ENCODE data around the gene BCAS1. TPM values are rescaled to one million over a fixed set of nuclear protein-coding genes. Genes with fewer than 3 reads are reported as not detected.
A peak's percentile ranks its signal among the peaks of the same experiment; 100 is the strongest.

The BCAS1 gene
- total and polyA plus RNA-seq, 10 of the 15 experiments (the other 5 are each of a cell fraction or from before 2014, with no cell fraction given) = 0.21 to 1.4 (median 0.55) TPM

DNA sequence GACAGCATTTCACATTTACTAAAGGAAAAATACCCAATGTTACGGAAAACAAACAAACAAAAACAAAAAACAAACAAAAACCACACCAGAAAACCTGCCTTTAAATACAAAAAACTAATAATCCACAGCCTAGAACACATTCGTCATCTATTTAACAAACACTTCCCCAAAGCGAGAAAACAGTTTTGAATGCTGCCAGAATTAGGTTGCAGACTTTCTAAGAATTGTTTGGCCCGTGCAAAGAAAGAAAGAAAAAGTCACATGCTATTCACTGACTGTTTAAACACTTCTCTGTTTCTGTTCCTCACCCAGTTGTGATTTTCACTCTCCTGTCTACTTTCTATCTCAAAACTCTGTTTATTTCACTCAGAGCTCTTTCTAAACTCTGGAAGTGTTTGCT lies 52.5 kb downstream of the BCAS1 start:
- Histone ChIP-seq H4K20me1 (ENCODE audit: control insufficient read depth, insufficient read depth) (no peaks in the 10 kb centered on the region), H3K36me3 (ENCODE audit: control insufficient read depth in 2 of 2, insufficient read depth in 2 of 2, low read length in 1 of 2) (no peaks in the 10 kb centered on the region), H3K79me2 (ENCODE audit: control insufficient read depth, insufficient read depth, low read length) (no peaks in the 10 kb centered on the region), H3K4me3 (peak overlapping the region; percentile 12; the same call in 1 of the 2 replicates), H3K4me1 (ENCODE audit: control insufficient read depth, insufficient read depth, low read length) (peaks cover 30% of the 10 kb centered on the region), H3K9me3 (replicated peaks; ENCODE audit: control insufficient read depth, insufficient read depth, low read length) (no peaks in the 10 kb centered on the region; the same call in 2 of the 3 replicates), H2AFZ (ENCODE audit: control insufficient read depth, low read depth, low read length) (peak overlapping the region; percentile 30; the same call in 1 of the 2 replicates), H3K4me2 (ENCODE audit: control insufficient read depth, insufficient read depth) (peak overlapping the region; percentile 93), H3K27me3 (replicated peaks in 1 of 2; ENCODE audit: control insufficient read depth in 2 of 2, insufficient read depth in 2 of 2, low read length in 1 of 2) (no peaks in the 10 kb centered on the region), H3K9ac (ENCODE audit: control insufficient read depth, insufficient read depth, low read length) (peak overlapping the region; percentile 48; the same call in 1 of the 2 replicates), H3K27ac (ENCODE audit: control insufficient read depth, insufficient read depth) (peak overlapping the region; percentile 91)
- DNase-seq (ENCODE audit: low read depth, low spot score) (peak; percentile 88), ATAC-seq (peak; percentile 96), FAIRE-seq (no peak)
- in situ Hi-C loops (cut with MboI) = no loop called here
- ChIA-PET CTCF (interaction anchor here (0.6 to 1.6 kb wide), 10 partner anchors 13 to 1112 kb away, joined by 3 to 7 read pairs (median 3); no protein-coding TSS in a partner anchor), RAD21 (ENCODE audit: unreplicated experiment) (interaction anchor here (0.7 to 1.7 kb wide), 5 partner anchors 14 to 76 kb away, joined by 3 to 6 read pairs (median 3); no protein-coding TSS in a partner anchor), POLR2A (interaction anchor here (0.7 to 1.0 kb wide), 3 partner anchors 50 to 93 kb away, joined by 3 to 4 read pairs (median 3); no protein-coding TSS in a partner anchor), SMC1A (ENCODE audit: uncharacterized antibody, unreplicated experiment) (interaction anchor here (0.7 to 2.0 kb wide), 8 partner anchors 11 to 209 kb away, joined by 3 to 9 read pairs (median 5); no protein-coding TSS in a partner anchor)
- intact Hi-C loops (cut with micrococcal nuclease; ENCODE audit: unreplicated experiment) = loop anchor here (5.0 kb wide), 2 partner anchors 44 to 61 kb away; no protein-coding TSS in a partner anchor
- 2% methylated on average over 4 of the region's 4 CpGs for WGBS (ENCODE audit: insufficient coverage, insufficient replicate concordance, low lambda C conversion rate, missing lambda C conversion rate)
- BruUV-seq (replicated peaks) = no TSS peak
- TF ChIP-seq, protein P1, sequence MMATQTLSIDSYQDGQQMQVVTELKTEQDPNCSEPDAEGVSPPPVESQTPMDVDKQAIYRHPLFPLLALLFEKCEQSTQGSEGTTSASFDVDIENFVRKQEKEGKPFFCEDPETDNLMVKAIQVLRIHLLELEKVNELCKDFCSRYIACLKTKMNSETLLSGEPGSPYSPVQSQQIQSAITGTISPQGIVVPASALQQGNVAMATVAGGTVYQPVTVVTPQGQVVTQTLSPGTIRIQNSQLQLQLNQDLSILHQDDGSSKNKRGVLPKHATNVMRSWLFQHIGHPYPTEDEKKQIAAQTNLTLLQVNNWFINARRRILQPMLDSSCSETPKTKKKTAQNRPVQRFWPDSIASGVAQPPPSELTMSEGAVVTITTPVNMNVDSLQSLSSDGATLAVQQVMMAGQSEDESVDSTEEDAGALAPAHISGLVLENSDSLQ (IDR thresholded peaks at IDR 0.05) = no peak
- peak; percentile 62 for TF ChIP-seq NBN (IDR thresholded peaks at IDR 0.05)
- TF ChIP-seq ETV6 (conservative IDR thresholded peaks at IDR 0.05 in 1 of 2, IDR thresholded peaks at IDR 0.05 in 1 of 2; ENCODE audit: borderline replicate concordance in 1 of 2, low read depth in 1 of 2) = peak in 1 of 2 experiments; percentile 34; a peak in 1 of 4 replicates
- TF ChIP-seq CREM (IDR thresholded peaks at IDR 0.05; ENCODE audit: low read depth) = no peak
- TF ChIP-seq DPF2 (IDR thresholded peaks at IDR 0.05) = peak; percentile 71
- peak; percentile 55; the same call in 1 of the 2 replicates for TF ChIP-seq ZNF217 (IDR thresholded peaks at IDR 0.05)
- no peak for TF ChIP-seq BCL3 (IDR thresholded peaks at IDR 0.05; ENCODE audit: borderline replicate concordance, insufficient read depth, low read depth, low read length, poor library complexity, severe bottlenecking)
- TF ChIP-seq ZNF687 (IDR thresholded peaks at IDR 0.05) = peak; percentile 34; the same call in 1 of the 2 replicates
- TF ChIP-seq SPI1 (IDR thresholded peaks at IDR 0.05; ENCODE audit: borderline replicate concordance, insufficient read depth, low read depth, low read length) = peak; percentile 87
- no peak for TF ChIP-seq NFYA (IDR thresholded peaks at IDR 0.05; ENCODE audit: borderline replicate concordance, low read depth, low read length)
- TF ChIP-seq SKIL (IDR thresholded peaks at IDR 0.05; ENCODE audit: low read depth, poor library complexity, severe bottlenecking) = peak; percentile 94
- TF ChIP-seq MTA3 (IDR thresholded peaks at IDR 0.05; ENCODE audit: borderline replicate concordance, low read length) = no peak
- TF ChIP-seq RFX5 (IDR thresholded peaks at IDR 0.05; ENCODE audit: low read depth, low read length) = no peak
